Tibial nerve (tissue), 4 donors: ENCODE measurements around the gene TSHZ3.

Experiments
- EP300 ChIP-seq, 2 donors: sonication (generic); formaldehyde crosslinking; IDR thresholded peaks; one replicate each; pipeline ENCODE4 v1.6.1; 2017; ENCODE audit warnings: antibody characterized with exemption in 2 of 2, mild to moderate bottlenecking in 1 of 2
- POLR2A ChIP-seq, 2 donors: fragments of 450-650 bp; IDR thresholded peaks; one replicate each; pipeline ENCODE4 v1.6.1; 2017; ENCODE audit warnings: antibody characterized with exemption in 2 of 2, mild to moderate bottlenecking in 2 of 2, moderate library complexity in 2 of 2
- TF ChIP-seq, protein P1 (sequence below), 5 experiments: fragments of 200-600 bp in 3 of 5; fragments of 450-650 bp in 2 of 5; sonication (generic) in 3 of 5; IDR thresholded peaks; one replicate each; pipeline ENCODE4 v1.5.1; 2016 to 2019; ENCODE audit warnings: antibody characterized with exemption in 5 of 5, mild to moderate bottlenecking in 3 of 5, moderate library complexity in 2 of 5

GRCh38 chr19:31235806-31236205, 113.4 kb downstream of the TSHZ3 start:
- TF ChIP-seq, protein P1, sequence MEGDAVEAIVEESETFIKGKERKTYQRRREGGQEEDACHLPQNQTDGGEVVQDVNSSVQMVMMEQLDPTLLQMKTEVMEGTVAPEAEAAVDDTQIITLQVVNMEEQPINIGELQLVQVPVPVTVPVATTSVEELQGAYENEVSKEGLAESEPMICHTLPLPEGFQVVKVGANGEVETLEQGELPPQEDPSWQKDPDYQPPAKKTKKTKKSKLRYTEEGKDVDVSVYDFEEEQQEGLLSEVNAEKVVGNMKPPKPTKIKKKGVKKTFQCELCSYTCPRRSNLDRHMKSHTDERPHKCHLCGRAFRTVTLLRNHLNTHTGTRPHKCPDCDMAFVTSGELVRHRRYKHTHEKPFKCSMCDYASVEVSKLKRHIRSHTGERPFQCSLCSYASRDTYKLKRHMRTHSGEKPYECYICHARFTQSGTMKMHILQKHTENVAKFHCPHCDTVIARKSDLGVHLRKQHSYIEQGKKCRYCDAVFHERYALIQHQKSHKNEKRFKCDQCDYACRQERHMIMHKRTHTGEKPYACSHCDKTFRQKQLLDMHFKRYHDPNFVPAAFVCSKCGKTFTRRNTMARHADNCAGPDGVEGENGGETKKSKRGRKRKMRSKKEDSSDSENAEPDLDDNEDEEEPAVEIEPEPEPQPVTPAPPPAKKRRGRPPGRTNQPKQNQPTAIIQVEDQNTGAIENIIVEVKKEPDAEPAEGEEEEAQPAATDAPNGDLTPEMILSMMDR (IDR thresholded peaks at IDR 0.05), result no peak
- TF ChIP-seq POLR2A (IDR thresholded peaks at IDR 0.05) (no peak), EP300 (IDR thresholded peaks at IDR 0.05) (no peak)
